Cardiac atrium fibroblast (primary cell): ENCODE measurements around the gene LIMS3. TPM values are rescaled to one million over a fixed set of nuclear protein-coding genes. Genes with fewer than 3 reads are reported as not detected.

Experiments used
- total RNA-seq: library from RNA; depleted of rRNA; stranded (reverse); fragments of >200 nt; gene quantifications from 2 replicates; pipeline ENCODE4 v1.2.3, GENCODE V29; 2015

LIMS3 gene
- total RNA-seq = 0.65 and 2.3 TPM in 2 replicates

GRCh38 chr2:109898462-109899336 lies at the start of gene LIMS3:
LIMS3 (plus strand) TSS chr2:109898688; CDS start chr2:109898729, 41 bp downstream.

Other genes with a start within 250 kb of the LIMS3 start
- gene RGPD5, start 104.4 kb upstream of the LIMS3 start, total RNA-seq = 8.9 and 9.2 TPM in 2 replicates
- 7.3 and 8.5 TPM in 2 replicates for gene MALL, start 217.1 kb downstream of the LIMS3 start, total RNA-seq